GM19463 (cell line): ENCODE measurements around the gene PAQR5.
"Not testable (repeated sequence)": the region's sequence is repeated elsewhere in the genome, so short reads cannot be mapped to it uniquely, and the experiment has no call there.

Source experiments
- ATAC-seq: cut with Tn5 transposase; IDR thresholded peaks from one replicate; pipeline ENCODE4 v1.9.1; 2021; ENCODE audit warnings: mild to moderate bottlenecking, moderate library complexity; ENCODE audit not compliant: unreplicated experiment

PAQR5 gene, protein sequence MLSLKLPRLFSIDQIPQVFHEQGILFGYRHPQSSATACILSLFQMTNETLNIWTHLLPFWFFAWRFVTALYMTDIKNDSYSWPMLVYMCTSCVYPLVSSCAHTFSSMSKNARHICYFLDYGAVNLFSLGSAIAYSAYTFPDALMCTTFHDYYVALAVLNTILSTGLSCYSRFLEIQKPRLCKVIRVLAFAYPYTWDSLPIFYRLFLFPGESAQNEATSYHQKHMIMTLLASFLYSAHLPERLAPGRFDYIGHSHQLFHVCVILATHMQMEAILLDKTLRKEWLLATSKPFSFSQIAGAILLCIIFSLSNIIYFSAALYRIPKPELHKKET

DNA sequence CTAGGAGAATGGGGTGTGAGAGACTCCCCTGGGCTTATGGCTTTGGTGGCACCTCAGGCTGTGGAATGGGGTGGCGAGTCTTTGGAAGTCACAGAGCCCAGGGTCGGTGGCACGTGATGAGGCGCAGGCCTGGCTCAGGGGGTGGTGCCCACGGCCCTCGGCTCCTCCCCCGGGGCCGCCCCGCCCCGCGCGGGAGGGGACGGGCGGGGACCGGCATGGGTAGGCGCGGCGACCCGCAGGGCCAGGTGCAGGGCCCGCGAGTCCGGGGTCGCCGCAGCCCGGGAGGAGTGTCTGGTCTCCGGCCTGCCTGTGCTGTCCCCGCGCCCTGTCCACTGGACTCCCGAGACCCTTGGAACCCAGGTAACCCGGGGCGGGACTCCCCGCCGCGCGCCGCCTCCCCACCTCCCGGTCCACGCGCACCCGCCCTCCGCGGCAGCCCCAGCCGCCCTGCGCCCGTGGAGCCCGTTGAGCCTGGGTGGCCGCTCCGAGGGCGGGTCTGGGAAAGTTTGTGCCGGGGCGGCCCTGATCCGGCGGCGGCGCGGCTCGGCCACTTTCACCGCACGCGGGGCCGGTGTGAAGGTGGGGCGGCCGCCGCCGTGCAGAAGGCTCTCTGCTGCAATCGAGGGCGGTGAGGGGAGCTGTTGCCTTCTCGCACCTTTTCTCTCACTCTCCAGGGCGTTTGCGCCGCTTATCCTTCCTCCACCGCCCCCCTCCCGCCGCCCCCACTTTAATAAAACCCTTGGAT is at the start of gene PAQR5:
TSS of gene PAQR5 (plus strand) at position 216 of the 745 bp plus-strand sequence. CDS start 61,169 bp downstream, outside the sequence.
- no peak for ATAC-seq

DNA sequence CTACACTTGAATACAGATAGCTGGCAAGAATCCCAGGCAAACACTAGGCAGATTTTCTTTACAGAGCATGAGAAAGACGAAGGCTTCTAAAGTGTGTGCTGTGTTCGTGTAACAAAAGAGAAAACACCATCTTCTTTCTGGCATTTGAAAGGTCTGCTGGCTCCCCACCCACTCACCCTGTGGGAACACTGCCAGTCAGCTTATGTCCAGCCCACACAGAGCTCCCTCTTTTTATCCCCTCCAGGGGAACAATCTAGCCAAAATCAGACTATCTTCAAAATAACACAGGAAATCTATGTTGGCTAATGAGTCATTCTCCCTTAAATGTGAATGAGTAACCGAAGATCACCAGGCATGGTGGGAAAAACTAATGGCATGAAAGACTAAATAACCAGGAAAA is 45.6 kb upstream of the PAQR5 start:
- no peak for ATAC-seq

DNA sequence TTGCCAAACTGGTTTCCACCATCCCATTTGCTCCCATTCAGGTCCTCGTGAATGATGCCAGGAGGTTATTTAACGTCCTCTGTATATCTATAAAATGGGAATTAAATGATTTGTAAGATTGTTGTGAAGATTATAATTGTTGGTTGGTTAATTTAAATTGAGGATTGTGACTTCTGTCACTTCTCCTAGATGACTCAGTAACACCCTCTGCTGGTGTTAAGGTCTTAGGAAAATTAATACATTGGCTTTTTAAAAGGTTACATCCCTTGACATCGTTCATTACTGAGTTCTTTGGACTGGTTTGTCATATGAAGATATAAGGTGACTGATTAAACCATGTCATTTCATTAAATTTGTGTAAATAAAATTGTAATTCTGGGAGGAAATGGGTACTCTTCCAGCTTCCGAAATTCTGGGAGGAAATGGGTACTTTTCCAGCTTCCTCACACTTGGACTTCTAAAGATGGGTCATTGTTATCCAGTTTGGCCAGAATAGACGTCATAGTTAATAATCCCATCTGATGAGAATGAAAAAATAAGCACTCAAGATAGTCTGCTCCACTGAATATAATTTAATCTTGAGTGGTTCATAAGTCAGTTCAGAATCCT is 33.3 kb upstream of the PAQR5 start:
- ATAC-seq, result no peak

DNA sequence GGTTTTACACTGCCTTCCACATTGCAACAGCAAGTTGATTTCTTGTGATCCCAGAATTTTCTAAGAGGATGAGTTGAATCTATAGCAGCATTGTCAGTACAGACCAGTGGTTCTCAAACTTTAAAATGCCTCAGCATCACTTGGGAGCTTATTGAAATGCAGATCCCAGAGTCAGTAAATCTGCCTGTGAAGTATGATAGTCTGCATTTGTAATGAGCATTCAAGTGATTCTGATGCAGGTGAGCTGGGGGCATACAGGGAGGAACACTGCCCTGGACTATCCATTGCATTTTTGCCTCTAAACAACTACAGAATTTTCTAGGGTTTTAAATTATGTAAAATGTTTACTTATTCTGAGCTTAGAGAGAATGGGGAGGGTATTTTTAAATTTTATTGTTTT is 27.5 kb upstream of the PAQR5 start:
- ATAC-seq, result no peak

DNA sequence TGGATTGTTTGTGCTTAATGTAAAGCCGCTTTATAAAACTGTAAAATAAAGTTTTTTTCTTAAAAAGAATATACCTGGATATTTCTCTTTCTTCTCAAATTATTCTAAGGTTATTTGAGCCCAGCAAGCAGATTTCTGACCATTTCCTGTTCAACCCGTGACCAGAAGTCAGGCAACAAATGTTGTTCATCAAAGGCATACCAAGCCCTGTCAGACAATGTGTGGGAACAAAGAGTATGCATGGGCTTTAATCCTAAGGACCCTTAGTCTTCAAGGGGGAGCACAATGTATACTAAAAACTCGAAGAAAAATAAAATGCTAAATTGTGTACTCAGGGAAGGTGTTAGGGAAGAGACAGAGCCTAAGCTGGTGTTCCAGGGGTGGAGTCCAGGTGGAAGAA is 26.6 kb upstream of the PAQR5 start:
- no peak for ATAC-seq

DNA sequence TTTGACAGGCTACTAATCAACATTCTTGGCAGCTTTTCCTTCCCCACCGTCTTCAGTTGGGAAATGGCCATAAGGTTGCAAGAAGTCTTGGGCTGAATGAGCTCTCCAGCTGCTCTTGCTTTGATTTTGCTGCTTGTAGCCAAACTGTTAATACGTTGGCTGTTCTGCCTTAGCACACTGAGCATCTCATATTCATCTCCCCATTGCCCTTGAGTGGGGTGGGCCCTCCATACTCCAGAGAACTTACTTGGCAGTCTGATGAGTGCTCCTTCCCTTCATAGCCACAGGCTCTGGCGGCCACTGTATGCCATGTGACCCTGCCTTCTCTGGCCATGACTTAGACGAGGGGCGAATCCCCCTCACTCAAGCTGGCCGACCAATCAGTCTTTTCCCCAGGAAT is 25.8 kb upstream of the PAQR5 start:
- ATAC-seq, result no peak

DNA sequence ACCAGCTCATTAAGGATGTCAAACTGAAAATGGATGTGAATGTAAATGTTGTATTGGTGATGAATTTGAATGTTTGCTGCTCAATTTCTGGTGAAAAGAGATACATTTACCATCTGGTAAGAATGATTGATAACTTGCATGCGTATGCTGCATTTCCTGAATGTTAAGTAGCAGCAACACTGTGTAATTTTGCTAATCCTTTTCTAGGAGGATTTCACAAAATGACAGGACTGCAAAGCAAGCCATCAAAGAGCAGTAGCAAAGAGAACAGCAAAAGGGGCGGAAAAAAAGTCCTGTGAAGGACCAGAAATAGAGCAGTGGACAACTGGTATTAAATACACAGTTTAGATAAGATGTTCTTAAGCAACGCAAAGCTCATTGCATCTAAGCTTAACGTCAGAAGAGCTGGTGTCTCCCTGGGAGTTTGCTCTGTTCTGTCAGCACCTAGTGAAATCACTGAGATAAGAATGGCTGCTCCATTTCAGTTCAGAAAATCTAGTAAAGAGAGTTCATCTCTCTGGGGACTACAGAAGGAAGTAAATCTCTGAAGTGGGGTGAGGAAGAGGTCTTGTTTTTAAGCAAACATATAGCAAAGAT is 23.5 kb upstream of the PAQR5 start:
- ATAC-seq, result no peak

DNA sequence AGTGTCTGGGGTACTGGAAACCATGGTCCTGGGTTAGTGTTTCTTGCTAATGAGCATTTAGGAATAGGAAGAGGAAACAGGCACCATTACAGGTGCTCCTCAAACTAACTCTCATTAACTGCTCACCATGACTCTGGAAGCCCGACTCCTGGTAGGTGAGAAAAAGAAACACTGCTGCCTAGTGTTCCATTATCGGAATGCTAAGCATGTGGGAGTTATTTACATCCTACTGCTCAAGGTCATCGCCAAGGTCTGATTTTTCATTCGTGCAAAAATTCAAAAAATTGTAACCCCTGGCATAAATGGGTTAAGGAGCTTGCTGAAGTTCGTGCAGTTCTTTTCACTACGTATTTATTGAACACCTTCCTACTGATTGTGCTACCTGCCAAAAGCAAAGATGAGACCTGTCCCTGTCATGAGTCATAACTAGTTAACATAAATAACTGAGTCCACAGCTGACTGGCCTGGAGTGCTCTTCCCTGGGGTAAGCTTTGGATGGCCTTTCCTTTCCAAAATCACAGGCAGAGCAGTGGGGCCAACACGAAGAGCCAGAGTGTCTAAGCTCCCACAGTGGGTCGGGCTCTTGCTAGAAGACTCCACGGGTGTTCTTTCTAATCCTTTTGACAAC is 22.7 kb upstream of the PAQR5 start:
- ATAC-seq, result no peak

DNA sequence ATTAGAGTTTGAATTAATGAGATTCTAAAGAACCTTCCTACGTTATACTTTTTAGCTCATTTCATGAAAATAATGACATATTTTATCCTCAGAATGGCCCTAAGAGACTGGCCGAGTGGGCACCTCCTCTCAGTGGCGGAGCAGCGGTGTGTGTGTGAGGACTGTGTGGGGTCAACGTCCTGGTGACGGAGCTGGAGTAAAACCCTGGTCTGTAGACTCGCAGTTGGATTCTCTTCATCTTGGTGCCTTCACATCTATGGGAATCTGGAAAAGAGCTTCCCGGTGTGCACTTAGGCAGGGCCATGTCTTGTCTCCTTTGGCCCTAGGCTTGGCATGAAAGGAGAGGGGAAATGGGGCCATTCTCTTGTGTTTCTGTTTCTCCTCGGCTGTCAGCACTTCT is 21.4 kb upstream of the PAQR5 start:
- ATAC-seq, result no peak

DNA sequence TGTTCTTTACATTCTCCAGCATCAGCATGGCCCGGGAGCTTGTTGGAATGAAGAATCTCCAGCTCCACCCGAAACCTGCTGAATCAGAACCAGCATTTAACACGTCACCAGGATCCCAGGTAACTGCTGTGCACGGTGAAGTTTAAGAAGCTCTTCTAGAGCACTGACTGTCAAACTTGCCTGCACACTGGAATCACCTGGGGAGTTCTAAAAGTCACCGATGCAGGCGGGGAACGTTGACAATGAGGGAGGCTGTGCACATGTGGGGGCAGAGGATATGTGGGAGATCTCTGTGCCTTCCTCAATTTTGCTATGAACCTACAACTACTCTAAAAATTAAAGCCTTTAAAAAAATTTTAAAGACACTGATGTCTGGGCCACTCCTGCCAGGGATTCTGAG is 19.1 kb upstream of the PAQR5 start:
- ATAC-seq, result no peak

DNA sequence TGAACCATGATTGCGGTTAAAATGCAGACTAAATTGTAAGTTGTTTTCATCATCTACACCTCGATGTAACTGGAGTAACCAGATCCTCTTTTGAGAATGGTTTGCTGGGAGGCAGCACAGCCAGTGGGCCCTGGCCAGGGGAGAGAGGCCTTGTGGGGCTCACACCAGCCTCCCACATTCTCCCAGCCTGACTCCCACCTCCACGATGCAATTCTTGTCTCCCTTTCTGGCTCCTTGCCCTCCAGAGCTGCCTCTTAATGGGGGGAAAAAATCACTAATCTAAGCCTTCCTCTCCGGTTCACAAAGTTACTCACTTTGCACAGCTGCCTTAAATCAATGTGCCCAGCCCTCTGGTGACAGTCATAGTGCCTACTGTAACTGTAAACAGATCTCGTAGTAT is 17.9 kb upstream of the PAQR5 start:
- no peak for ATAC-seq

DNA sequence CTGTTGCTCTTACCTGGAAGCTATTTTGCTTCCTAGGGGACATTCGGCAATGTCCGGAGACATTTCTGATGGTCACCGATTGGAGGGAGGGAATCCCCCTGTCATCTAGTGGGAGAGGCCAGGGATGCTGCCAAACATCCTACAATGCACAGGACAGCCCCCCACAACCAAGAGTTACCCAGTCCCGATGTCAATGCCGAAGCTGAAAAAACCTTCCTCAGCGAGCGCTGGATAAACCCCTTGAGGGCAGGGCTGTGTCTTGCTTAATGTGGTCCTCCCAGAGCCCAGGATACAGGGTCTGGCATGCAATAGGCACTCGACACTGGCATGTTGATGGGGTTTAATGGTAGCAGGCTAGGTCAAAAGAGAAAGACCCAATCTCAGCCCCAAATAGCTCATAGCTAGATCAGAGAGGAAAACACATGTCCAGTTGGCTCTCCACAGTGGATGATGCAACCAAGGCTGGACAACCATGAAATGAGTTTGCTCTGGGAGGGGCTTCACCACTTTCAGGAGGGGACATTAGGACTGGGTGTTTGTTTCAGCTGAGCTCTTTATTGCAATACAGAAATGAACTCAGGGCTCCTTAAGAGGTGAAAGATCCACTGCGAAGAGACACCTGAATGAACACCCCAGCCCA is 16.5 kb upstream of the PAQR5 start:
- ATAC-seq, result no peak

DNA sequence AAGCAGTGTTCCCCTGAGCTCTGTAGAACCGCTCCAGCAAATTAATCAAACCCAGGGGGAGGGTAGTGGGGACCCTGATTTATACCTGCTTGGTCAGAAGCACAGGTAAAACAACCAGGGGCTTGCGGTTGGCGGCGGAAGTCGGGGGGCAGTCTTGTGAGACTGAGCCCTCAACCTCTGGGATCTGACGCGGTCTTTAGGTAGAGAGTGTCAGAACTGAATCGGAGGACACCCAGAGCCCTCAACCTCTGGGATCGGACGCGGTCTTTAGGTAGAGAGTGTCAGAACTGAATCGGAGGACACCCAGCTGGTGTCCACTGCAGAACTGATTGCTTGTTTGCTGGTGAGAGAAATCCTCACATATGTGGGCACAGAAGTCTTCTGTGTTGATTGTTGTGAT is 12.9 kb upstream of the PAQR5 start:
- no peak for ATAC-seq

DNA sequence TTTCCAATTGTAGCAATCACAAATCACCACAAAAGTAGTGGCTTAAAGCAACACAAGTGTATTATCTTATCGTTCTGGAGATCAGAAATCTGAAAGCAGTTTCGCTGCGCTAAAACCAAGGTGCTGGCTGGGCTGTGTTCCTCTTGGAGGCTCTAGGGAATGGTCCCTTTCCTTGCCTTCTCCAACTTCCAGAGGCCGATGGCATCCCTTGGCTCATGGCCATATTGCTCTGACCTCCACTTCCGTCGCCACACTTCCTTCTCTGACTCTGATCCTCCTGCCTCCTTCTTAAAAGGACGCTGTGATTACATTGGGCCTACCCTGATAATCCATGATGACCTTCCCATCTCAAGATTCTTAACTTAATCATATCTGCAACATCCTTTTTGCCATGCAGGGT is 10.7 kb upstream of the PAQR5 start:
- no peak for ATAC-seq

DNA sequence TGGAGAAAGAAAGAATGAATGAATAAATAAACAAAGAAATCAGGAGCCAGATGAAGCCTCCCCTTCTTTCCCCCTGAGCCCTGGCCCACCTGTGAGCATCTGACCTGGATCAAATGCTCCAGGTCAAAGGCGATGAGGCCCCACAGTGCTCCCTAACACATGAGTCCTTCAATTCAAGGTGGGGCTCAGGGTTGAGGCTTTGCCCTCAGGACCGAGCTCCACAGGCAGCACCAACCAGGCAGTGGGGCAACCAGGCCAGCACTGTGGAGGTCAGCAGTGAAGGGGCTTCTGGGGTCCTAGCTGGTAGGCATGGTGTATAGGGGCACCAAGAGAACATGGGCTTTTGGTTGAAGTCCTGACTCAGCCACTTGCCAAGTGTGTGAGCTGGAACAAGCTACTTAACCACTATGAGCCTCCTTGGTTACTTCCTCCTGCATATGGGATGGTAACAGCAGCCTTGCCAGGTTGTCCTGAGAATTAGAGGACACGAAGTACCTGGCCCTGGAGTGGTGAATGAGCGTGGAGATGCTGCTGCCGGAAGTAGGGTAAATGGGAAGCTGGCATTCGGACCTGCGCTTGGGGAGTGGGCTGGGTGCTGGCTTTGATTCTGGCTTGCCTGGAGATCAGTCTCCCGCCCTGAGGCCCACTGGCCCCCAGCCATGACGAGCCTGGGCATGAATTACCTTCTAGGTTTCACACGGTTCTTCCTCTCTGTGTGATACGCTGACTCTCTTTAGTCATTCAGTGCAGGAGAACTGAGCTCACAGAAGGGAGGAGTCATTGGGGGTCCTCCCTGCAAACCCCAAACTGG is 10.0 kb upstream of the PAQR5 start:
- ATAC-seq, result no peak

DNA sequence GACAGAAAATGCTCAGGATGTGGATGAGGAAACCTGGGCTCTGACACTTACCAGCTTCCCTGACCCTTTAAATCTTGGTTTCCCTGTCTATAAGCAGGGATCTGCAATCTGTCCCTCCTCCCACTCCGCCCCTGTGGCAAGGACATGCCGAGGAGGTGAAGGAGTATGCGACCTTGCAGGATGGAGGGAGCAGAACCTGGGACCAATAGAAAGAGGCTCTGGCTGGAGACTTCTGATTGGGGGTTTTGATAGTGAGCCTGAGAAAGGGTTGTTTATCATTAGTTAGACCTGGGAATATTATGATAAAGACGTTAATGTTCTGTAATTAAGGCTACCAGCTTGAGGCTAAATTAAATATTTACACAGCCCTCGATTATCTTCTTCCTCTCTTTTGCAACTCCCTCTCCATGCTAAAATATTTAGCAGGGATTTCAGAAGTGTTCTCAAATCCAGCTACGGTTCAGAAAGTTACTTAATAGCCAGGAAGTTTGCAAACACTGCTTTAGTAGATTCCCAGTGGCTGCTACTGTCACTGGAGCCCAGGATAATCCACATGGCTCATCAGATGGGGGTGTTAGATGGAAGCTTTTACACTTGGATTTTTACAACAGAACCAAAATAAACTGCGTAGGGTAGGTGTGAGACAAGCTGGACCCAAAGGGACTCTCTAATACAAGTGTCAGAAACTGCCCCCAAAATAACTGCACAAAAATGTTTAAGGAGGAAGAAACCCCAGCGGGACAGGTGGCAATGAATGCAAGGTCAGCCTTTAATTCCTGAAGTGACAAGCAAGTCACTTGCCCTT is 9.2 kb upstream of the PAQR5 start:
- no peak for ATAC-seq

DNA sequence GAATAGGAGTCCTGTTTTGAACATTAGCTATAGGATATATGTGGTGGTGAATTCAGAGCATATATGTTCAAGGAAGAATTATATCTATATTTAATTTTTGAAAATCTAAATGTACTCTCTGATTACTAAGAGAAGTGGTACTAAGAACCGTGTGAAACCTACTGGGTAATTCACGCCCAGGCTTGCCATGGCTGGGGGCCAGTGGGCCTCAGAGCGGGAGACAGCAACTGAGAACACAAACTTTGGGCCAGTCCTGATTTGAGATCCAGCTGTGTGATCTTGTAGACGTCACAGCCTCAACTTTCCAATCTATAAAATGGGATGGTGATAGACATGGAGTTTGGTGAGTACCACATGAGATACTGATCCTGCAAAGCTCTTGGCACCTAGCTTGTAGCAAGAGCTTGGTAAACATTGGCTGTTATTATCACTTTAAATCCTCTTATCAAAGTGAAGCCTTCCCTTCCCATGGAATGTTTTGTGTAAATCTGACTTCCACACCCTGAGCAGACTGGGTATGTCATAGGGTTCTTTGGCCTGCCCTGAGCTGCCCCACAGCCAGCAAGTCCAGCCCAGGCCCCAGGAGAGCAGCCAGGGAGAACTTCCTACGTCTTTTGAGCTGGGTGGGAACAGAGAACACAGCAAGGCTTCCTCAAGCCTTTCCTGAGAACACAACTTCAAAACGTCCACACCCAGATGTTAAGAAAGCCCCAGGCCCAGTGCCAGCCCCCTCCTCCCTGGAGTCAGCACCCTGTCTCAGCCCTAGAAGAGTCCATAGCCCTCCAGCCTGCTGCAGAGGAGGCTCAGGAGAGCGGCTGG is 8.2 kb upstream of the PAQR5 start:
- ATAC-seq, result no peak

DNA sequence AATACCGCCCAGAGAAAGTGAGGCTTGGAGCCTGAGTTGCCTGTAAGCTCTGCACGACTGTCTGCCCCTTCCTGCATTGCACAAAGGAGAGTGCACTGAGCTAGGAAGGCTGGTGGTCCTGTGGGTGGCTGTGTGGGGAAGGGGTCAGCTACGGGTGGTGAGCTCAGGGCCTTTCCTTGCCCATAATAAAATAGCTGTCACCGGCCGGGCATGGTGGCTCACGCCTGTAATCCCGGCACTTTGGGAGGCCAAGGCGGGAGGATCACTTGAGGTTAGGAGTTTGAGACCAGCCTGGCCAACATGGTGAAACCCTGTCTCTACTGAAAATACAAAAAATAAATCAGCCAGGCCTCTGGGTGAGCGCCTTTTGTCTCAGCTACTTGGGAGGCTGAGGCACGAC is 7.1 kb upstream of the PAQR5 start:
- not testable (repeated sequence) for ATAC-seq
